Fibroblast of gingiva (primary cell): ENCODE results near the gene MEF2D.

Experiments used
- DNase-seq: peaks from one replicate; pipeline ENCODE4 v3.0.0-alpha.2; 2011; ENCODE audit warnings: low read depth

The MEF2D gene

GRCh38 chr1:156443286-156443685 is 57.3 kb downstream of the MEF2D start:
- no peak for DNase-seq

- no peak for DNase-seq
Measured at GRCh38 chr1:156440654-156441437, 59.7 kb downstream of the MEF2D start.

GRCh38 chr1:156439777-156440183 is 60.8 kb downstream of the MEF2D start:
- no peak for DNase-seq

- DNase-seq, result no peak
Measured at GRCh38 chr1:156439036-156439776, 61.4 kb downstream of the MEF2D start.

GRCh38 chr1:156438278-156438987 is 62.1 kb downstream of the MEF2D start:
- DNase-seq, result no peak

- no peak for DNase-seq
Measured at GRCh38 chr1:156437037-156437867, 63.3 kb downstream of the MEF2D start.

- no peak for DNase-seq
Measured at GRCh38 chr1:156436141-156437036, 64.2 kb downstream of the MEF2D start.

- no peak for DNase-seq
Measured at GRCh38 chr1:156435545-156436140, 64.9 kb downstream of the MEF2D start.

GRCh38 chr1:156434989-156435544 is 65.5 kb downstream of the MEF2D start:
- no peak for DNase-seq

- no peak for DNase-seq
Measured at GRCh38 chr1:156433602-156434001, 67.0 kb downstream of the MEF2D start.

GRCh38 chr1:156433032-156433431 is 67.5 kb downstream of the MEF2D start:
- DNase-seq, result no peak

GRCh38 chr1:156432669-156433018 is 67.9 kb downstream of the MEF2D start:
- no peak for DNase-seq

- no peak for DNase-seq
Measured at GRCh38 chr1:156431769-156432668, 68.6 kb downstream of the MEF2D start.

- no peak for DNase-seq
Measured at GRCh38 chr1:156431366-156431765, 69.2 kb downstream of the MEF2D start.

GRCh38 chr1:156430866-156431265 is 69.7 kb downstream of the MEF2D start:
- DNase-seq, result no peak

GRCh38 chr1:156430303-156430702 is 70.3 kb downstream of the MEF2D start:
- no peak for DNase-seq

GRCh38 chr1:156429313-156430060 is 71.1 kb downstream of the MEF2D start:
- DNase-seq, result no peak

- no peak for DNase-seq
Measured at GRCh38 chr1:156428746-156429288, 71.8 kb downstream of the MEF2D start.
